SIG-M5 treated with dmso at 0.1 percent for 504 hours (cell line): Measurements from ENCODE around the gene MUC5AC.

Experiments
- DNase-seq: peaks from one replicate; lab custom pipeline; 2025; ENCODE audit not compliant: unreplicated experiment; lab: John Stamatoyannopoulos, UW

MUC5AC gene

GRCh38 chr11:1121813-1122663, 35.7 kb upstream of the MUC5AC start:
- DNase-seq, result no peak

- DNase-seq, result no peak
Observed at GRCh38 chr11:1122664-1123002, 35.1 kb upstream of the MUC5AC start.

GRCh38 chr11:1123970-1124369, 33.8 kb upstream of the MUC5AC start:
- no peak for DNase-seq

- no peak for DNase-seq
Observed at GRCh38 chr11:1125803-1126202, 31.9 kb upstream of the MUC5AC start.

DNA sequence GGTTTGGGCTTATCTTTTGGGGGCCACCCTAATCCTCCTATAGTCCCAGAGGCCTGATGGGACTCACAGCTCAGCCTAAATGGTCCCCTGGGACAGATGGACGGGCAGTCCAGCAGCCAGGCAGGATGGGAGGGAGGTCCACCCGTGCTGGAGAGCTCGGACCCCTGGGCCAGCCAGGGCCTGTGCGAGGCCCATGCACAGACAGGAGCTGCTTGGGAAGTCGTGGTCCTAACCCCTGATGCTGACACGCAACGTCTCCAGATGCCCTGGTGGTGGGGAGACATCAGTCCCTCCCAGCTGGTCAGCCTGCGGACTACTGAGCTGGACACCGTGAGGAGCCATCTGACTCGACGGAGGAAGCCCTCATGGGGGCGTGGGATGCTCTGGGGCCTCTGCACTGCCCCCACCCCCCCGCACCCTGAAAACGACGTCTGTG, 31.2 kb upstream of the MUC5AC start:
- no peak for DNase-seq

GRCh38 chr11:1126935-1127663, 30.7 kb upstream of the MUC5AC start:
- DNase-seq, result no peak

DNA sequence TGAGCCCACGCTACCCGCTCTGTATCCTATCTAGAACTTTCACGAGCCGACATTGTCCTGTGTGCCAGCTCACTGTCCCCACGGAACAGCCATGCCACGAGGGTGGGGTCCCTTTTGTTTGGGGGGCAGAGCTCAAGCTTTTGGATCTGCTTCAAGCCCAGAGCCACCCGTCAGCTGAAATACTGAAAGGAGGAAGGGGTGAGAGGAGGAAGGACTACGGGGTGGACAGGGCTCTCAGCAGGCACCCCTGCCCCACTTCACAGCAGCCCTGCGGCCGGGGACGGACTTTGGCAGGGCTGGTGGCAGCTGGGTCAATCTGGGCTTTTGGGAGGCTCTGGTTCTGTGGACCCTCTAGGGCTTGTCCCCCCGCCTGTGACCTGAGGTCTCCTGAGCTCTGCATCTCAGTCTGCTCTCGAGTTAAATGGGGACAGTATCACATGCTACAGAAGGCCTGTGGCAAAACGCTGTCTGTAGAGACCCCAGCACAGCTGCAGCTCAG, 30.0 kb upstream of the MUC5AC start:
- no peak for DNase-seq

DNA sequence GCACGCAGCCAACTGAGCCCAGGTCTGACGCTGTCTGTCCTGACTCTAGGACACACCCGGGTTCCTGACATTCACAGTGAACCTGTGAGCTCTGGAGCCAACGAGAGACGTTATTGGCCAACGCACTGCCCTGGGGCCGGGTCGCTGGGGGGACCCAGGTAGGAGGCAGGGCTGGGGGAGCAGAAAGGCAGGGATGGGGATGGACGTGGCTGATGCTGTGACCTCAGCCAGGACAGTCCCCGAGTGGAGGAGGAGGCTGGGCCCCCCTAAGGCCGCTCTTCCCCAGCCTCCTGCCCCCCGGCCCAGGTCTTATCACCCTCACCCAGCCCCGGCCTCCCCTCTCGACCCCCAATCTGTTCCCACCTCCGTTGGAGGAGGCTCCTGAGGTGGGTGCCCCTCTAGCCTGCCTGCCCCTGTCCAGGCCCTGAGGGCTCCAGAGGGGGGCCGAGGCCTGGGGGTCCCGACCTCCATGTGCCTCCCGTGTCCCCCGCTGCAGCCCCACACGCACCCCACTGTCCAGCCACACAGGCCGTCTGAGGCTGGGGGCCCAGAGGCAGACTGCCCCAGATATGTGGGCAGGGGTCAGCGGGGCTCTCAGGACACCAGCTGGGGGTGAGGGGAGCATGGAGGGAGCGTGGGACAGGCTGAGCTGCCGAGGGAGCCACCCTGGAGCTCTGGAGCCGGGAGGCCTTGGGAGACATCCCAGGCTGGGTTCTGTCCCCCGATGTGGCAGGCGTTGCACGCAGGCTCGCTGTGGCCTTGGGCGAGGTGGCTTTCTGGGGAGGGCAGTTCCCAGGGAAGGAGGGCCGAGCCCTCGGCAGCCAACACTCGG, 29.2 kb upstream of the MUC5AC start:
- DNase-seq, result no peak

DNA sequence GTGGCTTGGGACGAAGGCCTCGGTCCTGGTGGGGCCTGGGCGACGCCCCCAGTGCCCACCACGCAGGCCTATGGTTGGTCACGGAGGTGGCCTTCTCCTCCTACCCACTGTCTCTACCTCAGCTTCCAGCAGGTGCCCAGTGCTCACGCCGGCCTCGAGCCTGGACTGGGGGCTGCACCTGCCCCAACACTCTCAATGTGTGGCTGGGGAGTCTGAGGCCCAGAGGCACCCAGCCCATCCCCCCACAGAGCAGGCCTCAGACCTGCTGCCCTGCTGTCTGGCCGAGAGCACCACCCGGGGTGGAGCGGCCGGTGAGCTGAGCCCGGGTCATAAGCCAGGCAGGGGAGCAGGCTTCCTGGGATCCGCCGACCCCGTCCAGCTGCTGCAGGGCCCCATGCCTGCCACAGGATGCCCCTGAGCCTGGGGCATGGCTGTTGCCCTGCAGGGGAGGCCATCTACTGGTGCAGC, 28.6 kb upstream of the MUC5AC start:
- DNase-seq, result no peak

DNA sequence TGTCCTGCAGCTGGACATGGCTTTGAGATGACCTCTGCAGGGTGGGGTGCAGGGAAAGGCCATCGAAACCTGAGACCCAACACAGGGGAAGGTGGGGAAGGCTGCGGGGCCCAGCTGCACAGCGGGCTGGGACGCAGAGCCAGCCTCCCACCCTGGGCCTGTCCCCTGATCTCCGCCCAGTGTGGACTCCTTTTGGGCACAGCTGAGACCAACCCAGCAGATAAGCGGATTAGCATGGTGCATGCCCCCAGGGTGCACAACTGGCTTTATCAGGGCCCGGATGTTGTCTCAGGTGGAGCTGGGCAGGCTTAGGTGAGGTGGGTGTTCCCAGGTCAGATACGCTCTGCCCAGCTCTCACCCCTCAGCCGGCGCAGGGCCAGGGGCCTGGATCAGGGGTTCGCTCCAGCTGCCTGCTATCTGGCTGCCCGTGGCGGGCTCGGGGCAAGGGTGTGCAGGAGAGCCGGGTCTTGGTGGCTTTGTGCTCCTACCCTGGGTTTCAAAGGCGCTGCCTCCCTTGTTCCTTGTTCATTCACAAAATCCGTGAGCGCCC, 28.1 kb upstream of the MUC5AC start:
- DNase-seq, result no peak

- DNase-seq, result no peak
Observed at GRCh38 chr11:1130276-1131032, 27.3 kb upstream of the MUC5AC start.

DNA sequence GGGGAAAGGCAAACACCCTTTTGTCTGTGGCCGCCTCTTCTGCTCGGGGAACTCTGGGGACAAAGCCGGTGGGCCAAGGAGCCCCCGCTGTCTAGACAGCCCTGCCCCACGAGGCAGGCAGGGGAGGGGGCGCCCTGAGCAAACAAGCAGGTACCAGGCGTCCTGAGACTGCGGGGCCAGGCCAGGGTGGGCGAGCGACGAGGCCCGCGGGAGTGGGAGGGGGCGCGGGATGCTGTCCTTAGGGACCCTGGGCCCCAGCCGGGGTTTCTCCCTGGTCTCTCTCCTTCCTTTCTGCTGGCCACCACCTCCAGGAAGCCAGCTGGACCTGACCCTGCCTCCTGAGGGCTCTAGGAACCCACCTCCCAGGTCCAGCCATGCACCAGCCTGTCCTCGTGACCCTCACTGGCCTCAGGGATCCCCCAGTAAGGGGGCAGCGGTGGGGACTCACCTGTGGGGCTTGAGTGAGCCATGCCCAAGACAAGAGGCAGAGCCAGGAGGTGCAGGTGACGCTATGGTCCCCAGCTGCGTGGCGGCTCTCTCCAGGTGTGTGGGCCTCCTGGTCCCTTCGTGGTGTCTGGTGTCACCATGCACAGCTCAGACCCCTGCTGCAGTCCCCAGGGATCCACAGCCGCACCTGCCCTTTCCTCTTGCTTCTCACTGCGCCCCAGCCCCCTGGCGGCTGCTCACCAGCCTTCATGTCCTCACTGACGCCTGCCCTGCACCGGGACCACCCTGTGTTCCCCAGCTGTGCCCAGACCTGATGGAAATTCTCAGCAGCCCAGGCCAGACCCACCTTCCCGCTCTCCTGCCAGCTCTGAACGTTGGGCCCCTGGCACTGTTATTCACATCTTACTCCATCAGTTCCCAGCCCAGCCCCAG, 26.5 kb upstream of the MUC5AC start:
- DNase-seq, result no peak

GRCh38 chr11:1134848-1135445, 22.8 kb upstream of the MUC5AC start:
- DNase-seq, result no peak

DNA sequence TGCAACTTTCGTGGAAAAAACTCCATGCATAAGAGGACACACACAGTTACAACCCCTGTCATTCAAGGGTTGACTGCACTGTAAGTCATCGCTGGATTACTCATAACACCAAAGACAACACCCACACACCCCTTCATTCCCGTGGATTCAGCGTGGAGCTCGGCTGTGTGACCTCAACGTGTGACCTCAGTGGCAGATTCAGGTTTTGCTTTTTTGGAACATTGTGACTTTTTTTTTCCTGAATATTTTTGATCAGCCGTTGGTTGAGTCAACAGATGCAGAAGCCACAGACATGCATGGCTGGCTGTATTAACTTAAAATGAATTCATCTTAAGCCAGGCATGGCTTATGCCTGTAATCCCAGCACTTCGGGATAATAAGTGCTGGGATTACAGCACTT, 19.7 kb upstream of the MUC5AC start:
- no peak for DNase-seq

- no peak for DNase-seq
Observed at GRCh38 chr11:1139441-1140083, 18.2 kb upstream of the MUC5AC start.

- DNase-seq, result no peak
Observed at GRCh38 chr11:1140642-1141490, 16.9 kb upstream of the MUC5AC start.

DNA sequence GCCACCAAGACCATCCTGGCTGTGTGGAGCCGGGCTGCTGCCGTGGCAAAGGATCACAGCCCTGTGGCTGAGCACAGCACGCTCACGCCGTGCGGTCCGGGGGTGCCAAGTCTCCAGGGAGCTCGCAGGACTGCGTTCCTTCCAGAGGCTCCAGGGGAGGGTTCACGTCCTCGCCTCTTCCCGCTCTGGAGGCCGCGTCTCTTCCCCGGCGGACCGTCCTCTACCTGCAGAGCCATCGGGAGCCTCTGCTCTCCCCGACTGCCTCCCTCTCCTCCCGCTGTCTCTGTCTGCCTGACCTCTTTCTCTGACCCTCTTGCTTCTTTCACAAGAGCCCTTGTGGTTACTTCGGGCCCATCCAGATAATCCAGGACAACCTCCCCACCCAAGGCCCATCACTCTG, 11.4 kb upstream of the MUC5AC start:
- DNase-seq, result no peak

GRCh38 chr11:1147792-1148191, 10.0 kb upstream of the MUC5AC start:
- no peak for DNase-seq
